ENCODE measurements around the gene PXDN. TPM values are rescaled to one million over a fixed set of nuclear protein-coding genes. Genes with fewer than 3 reads are reported as not detected.

PXDN gene
- total RNA-seq, 8 experiments from 2014 or later = 0.46 to 80.9 (median 45.0) TPM

DNA sequence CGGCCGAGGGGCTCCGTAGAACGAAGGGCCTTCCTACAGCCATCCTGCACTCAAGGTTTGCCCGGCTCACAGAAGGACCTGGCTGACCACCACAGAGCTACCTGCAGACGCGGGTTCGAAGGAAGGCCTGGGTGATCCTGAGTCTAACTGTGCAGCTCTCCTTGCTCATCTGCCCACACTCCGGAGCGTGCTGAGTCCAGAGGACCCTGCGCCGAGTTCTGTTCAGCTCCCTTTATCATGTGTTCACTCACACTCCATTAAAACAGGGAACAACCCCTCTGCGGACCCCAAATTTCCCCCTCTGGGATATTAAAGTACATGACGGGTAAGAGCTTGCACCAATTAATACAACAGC, 138.3 kb downstream of the PXDN start:
- WGBS, 10 experiments = 7 to 100% (median 80%) methylated on average over 1 to 3 of the region's 14 CpGs; no CpG with 5 or more reads in 4 of the 10 experiments
- no peak for ATAC-seq (replicated peaks in 6 of 8)
- Histone ChIP-seq H3K4me1 (replicated peaks in 1 of 2) (peaks cover 14 to 16% of the 10 kb centered on the region in 2 donors), H3K4me3 (no peak overlapping the region), H3K27ac (no peak overlapping the region)
- in situ Hi-C loops (cut with MboI; ENCODE audit: low pct_unique_long_range_greater_than_20kb in 2 of 9, low sequenced_read_pairs in 9 of 9, unreplicated experiment in 9 of 9) = no loop called here

DNA sequence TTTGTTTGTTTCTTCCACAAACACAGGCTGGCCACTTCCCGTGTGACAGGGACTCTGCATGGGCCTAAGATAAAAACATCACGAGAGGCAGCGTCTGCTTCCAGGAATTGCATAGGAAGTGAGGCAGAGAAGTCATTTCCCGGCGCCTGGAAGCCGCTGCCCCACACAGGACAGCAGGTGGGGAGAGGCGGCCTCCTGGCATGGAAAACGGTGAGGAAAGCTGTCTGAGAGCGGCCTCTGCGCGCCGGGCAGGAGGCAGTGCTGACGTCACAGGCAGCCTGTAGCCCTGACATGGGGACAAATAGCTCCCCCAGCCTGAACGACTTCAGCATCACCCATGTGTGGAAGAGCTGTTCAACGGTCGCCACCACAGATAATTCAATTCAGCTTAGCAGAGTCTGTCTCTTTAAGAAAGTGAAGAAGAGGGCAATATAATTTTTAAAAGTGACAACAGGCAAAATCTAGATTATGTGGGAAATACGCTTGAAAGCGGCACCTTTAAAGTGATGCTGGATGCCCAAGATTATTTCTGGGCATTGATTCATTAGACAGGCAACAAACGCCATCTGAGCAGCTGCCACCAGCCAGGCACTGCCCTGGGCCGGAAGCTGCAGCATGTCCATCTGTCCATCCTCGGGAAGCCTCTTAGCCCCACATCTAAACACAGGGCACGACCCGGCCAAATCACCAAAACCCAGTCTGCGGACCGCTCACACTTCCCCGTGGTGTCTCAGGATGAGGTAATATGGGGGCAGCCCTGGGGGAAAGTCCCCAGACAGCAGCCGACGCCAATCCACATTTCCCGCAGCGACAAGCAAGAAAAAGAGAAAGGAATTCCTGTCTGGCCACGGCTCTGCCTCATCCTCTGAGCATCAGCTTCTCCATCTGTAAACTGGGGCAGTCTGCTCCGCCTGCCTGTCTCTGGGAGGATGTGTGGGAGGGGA, 138.9 kb downstream of the PXDN start:
- in situ Hi-C loops (cut with MboI; ENCODE audit: low pct_unique_long_range_greater_than_20kb in 2 of 9, low sequenced_read_pairs in 9 of 9, unreplicated experiment in 9 of 9) = no loop called here
- peak; percentile 35 to 86 (median 78) for ATAC-seq (replicated peaks in 6 of 8)
- Histone ChIP-seq H3K27ac (no peak overlapping the region), H3K4me1 (replicated peaks in 1 of 2) (peaks cover 15 to 16% of the 10 kb centered on the region in 2 donors), H3K4me3 (no peak overlapping the region)
- 0 to 67% (median 45%) methylated on average over 1 to 20 of the region's 32 CpGs; no CpG with 5 or more reads in 2 of the 10 experiments for WGBS, 10 experiments

- WGBS, 10 experiments = 80 to 90% (median 90%) methylated on average over 2 to 8 of the region's 15 CpGs; no CpG with 5 or more reads in 7 of the 10 experiments
- ATAC-seq (replicated peaks in 6 of 8) = no peak
- in situ Hi-C loops (cut with MboI; ENCODE audit: low pct_unique_long_range_greater_than_20kb in 2 of 9, low sequenced_read_pairs in 9 of 9, unreplicated experiment in 9 of 9) = no loop called here
- Histone ChIP-seq H3K4me1 (replicated peaks in 1 of 2) (peaks cover 16 to 18% of the 10 kb centered on the region in 2 donors), H3K27ac (no peak overlapping the region), H3K4me3 (no peak overlapping the region)
Observed at GRCh38 chr2:1603521-1603920, 140.8 kb downstream of the PXDN start.

DNA sequence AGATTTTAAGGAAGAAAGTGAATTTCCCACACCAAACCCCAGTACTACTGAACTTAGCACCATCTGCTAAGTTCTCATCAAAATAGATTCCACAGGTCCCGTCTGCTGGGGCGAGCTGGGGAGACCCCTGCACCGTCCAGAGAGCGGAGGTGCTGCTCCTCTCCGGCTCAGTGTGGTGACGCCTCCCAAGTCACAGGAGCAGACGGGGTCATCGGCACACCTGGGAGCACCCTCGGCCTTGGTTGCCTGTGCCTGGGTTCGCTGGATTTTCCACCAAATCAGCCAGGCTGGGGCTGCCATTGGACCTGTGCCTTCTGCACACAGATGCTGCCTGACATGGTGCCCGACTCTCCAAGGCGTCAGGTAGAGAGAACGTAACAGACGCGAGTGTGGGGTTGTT, 141.3 kb downstream of the PXDN start:
- Histone ChIP-seq H3K4me3 (no peak overlapping the region), H3K4me1 (replicated peaks in 1 of 2) (peaks cover 16 to 18% of the 10 kb centered on the region in 2 donors), H3K27ac (no peak overlapping the region)
- ATAC-seq (replicated peaks in 6 of 8) = no peak
- in situ Hi-C loops (cut with MboI; ENCODE audit: low pct_unique_long_range_greater_than_20kb in 2 of 9, low sequenced_read_pairs in 9 of 9, unreplicated experiment in 9 of 9) = no loop called here
- 90 to 100% (median 100%) methylated on average over 1 to 13 of the region's 15 CpGs; no CpG with 5 or more reads in 6 of the 10 experiments for WGBS, 10 experiments

DNA sequence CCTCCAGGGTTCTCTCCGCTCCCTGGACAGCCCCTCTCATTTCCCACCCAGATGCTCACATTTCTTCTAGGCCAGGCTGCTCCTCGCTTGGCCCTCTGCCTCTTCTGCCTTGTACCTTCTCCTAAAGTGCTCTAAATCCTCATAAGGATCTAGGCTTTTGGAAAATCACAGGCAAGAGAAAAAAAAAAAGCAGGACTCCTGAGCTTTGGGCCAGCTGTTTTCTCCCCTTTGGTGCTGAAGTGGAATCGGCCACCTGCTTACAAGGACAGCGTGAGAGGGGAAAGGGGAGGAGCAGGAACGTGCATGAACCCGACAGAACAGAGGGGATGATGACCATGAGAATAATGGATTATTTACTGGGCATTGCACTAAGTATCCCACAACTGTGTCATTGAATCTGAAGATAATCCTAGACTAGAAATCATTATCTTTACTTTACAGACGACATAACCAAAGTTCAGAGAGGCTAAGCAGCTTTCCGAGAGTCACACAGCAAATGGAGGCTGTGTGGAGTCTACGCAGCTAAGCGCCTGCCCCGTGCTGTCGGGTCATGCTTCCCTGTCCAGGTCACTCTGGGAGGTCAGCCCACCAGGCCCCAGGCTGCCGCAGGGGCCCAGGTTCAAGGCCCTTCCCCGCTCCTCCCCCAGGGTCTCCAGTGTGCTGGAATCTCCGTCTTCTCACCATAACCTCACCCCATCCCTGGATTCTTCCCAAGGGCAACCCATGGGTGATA, 141.9 kb downstream of the PXDN start:
- in situ Hi-C loops (cut with MboI; ENCODE audit: low pct_unique_long_range_greater_than_20kb in 2 of 9, low sequenced_read_pairs in 9 of 9, unreplicated experiment in 9 of 9) = no loop called here
- 60 to 91% (median 76%) methylated on average over 2 to 11 of the region's 15 CpGs; no CpG with 5 or more reads in 5 of the 10 experiments for WGBS, 10 experiments
- no peak for ATAC-seq (replicated peaks in 6 of 8)
- Histone ChIP-seq H3K4me1 (replicated peaks in 1 of 2) (peaks cover 16 to 18% of the 10 kb centered on the region in 2 donors), H3K27ac (no peak overlapping the region), H3K4me3 (no peak overlapping the region)

GRCh38 chr2:1601471-1602277, 142.6 kb downstream of the PXDN start:
- Histone ChIP-seq H3K4me1 (replicated peaks in 1 of 2) (peaks cover 16 to 18% of the 10 kb centered on the region in 2 donors), H3K4me3 (no peak overlapping the region), H3K27ac (no peak overlapping the region)
- in situ Hi-C loops (cut with MboI; ENCODE audit: low pct_unique_long_range_greater_than_20kb in 2 of 9, low sequenced_read_pairs in 9 of 9, unreplicated experiment in 9 of 9) = no loop called here
- WGBS, 10 experiments = 40 to 100% (median 71%) methylated on average over 1 to 13 of the region's 27 CpGs
- ATAC-seq (replicated peaks in 6 of 8) = peak in 1 of 8 experiments; percentile 22

- ATAC-seq (replicated peaks in 6 of 8) = peak in 4 of 8 experiments; percentile 29 to 88 (median 47)
- no peak overlapping the region for H3K4me3 ChIP-seq
- in situ Hi-C loops (cut with MboI; ENCODE audit: low pct_unique_long_range_greater_than_20kb in 2 of 9, low sequenced_read_pairs in 9 of 9, unreplicated experiment in 9 of 9) = no loop called here
- peaks cover 16 to 18% of the 10 kb centered on the region in 2 donors for H3K4me1 ChIP-seq (replicated peaks in 1 of 2)
- H3K27ac ChIP-seq = no peak overlapping the region
- 20 to 62% (median 50%) methylated on average over 1 to 2 of the region's 5 CpGs; no CpG with 5 or more reads in 6 of the 10 experiments for WGBS, 10 experiments
Observed at GRCh38 chr2:1601067-1601412, 143.3 kb downstream of the PXDN start.

- WGBS, 10 experiments = 5 to 93% (median 80%) methylated on average over 1 to 10 of the region's 29 CpGs; no CpG with 5 or more reads in 4 of the 10 experiments
- in situ Hi-C loops (cut with MboI; ENCODE audit: low pct_unique_long_range_greater_than_20kb in 2 of 9, low sequenced_read_pairs in 9 of 9, unreplicated experiment in 9 of 9) = no loop called here
- H3K4me1 ChIP-seq (replicated peaks in 1 of 2) = peaks cover 16 to 18% of the 10 kb centered on the region in 2 donors
- ATAC-seq (replicated peaks in 6 of 8) = peak in 1 of 8 experiments; percentile 58
- no peak overlapping the region for H3K4me3 ChIP-seq
- H3K27ac ChIP-seq = no peak overlapping the region
Observed at GRCh38 chr2:1600191-1601066, 143.9 kb downstream of the PXDN start.

GRCh38 chr2:1599301-1600085, 144.8 kb downstream of the PXDN start:
- no peak for ATAC-seq (replicated peaks in 6 of 8)
- Histone ChIP-seq H3K4me3 (no peak overlapping the region), H3K4me1 (replicated peaks in 1 of 2) (peaks cover 12 to 16% of the 10 kb centered on the region in 2 donors), H3K27ac (no peak overlapping the region)
- in situ Hi-C loops (cut with MboI; ENCODE audit: low pct_unique_long_range_greater_than_20kb in 2 of 9, low sequenced_read_pairs in 9 of 9, unreplicated experiment in 9 of 9) = no loop called here
- WGBS, 10 experiments = 59 to 92% (median 78%) methylated on average over 3 to 6 of the region's 17 CpGs; no CpG with 5 or more reads in 4 of the 10 experiments

DNA sequence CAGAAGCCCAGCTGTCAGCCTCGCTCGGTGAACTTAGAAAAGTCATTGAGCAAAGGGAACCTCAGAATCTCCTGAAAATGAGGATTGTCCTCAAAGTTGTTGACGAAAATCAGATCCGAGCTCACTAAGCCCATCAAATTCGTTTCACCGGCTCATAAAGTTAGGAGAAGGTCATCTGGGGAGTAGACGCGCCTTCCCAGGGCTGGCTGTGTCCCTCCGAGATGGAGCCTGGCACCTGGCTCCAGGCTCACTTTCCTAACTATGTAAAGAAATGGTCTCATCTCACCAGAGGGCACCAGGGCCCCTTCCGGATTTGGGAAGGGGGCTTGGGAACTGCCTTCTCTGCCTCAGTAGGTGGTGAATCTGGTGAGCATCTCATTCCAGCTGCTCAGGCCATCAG, 145.5 kb downstream of the PXDN start:
- in situ Hi-C loops (cut with MboI; ENCODE audit: low pct_unique_long_range_greater_than_20kb in 2 of 9, low sequenced_read_pairs in 9 of 9, unreplicated experiment in 9 of 9) = no loop called here

GRCh38 chr2:1598041-1598710, 146.1 kb downstream of the PXDN start:
- 60 to 100% (median 73%) methylated on average over 1 to 9 of the region's 20 CpGs; no CpG with 5 or more reads in 5 of the 10 experiments for WGBS, 10 experiments
- Histone ChIP-seq H3K4me3 (no peak overlapping the region), H3K4me1 (replicated peaks in 1 of 2) (peaks cover 24 to 27% of the 10 kb centered on the region in 2 donors), H3K27ac (no peak overlapping the region)
- no peak for ATAC-seq (replicated peaks in 6 of 8)
- in situ Hi-C loops (cut with MboI; ENCODE audit: low pct_unique_long_range_greater_than_20kb in 2 of 9, low sequenced_read_pairs in 9 of 9, unreplicated experiment in 9 of 9) = no loop called here

More for the DNA sequence above, 145.5 kb downstream of the PXDN start:
- Histone ChIP-seq H3K27ac (no peak overlapping the region), H3K4me3 (no peak overlapping the region), H3K4me1 (replicated peaks in 1 of 2) (peaks cover 17 to 23% of the 10 kb centered on the region in 2 donors)
- no peak for ATAC-seq (replicated peaks in 6 of 8)
- WGBS, 10 experiments = 80 to 100% (median 82%) methylated on average over 1 to 7 of the region's 10 CpGs; no CpG with 5 or more reads in 3 of the 10 experiments
